CD4-positive, alpha-beta T cell treated with Interleukin-12 subunit alpha and Interleukin-12 subunit beta, for 1 hour (primary cell): ENCODE results near the gene CDCP1.

Experiments
- DNase-seq: peaks from one replicate; pipeline ENCODE4 v3.0.0-alpha.2; 2020

The CDCP1 gene

GRCh38 chr3:45135959-45136358 is 10.2 kb downstream of the CDCP1 start:
- DNase-seq, result no peak

GRCh38 chr3:45134758-45135521 is 11.2 kb downstream of the CDCP1 start:
- DNase-seq, result no peak

- DNase-seq, result no peak
Measured at GRCh38 chr3:45132568-45133211, 13.5 kb downstream of the CDCP1 start.

- no peak for DNase-seq
Measured at GRCh38 chr3:45131201-45131600, 15.0 kb downstream of the CDCP1 start.

GRCh38 chr3:45130476-45130875 is 15.7 kb downstream of the CDCP1 start:
- no peak for DNase-seq

GRCh38 chr3:45128950-45129349 is 17.2 kb downstream of the CDCP1 start:
- DNase-seq, result no peak

- no peak for DNase-seq
Measured at GRCh38 chr3:45127130-45127822, 18.9 kb downstream of the CDCP1 start.

- DNase-seq, result no peak
Measured at GRCh38 chr3:45126730-45127129, 19.4 kb downstream of the CDCP1 start.

- no peak for DNase-seq
Measured at GRCh38 chr3:45125550-45126026, 20.6 kb downstream of the CDCP1 start.

- no peak for DNase-seq
Measured at GRCh38 chr3:45124956-45125355, 21.2 kb downstream of the CDCP1 start.

GRCh38 chr3:45124352-45124751 is 21.8 kb downstream of the CDCP1 start:
- DNase-seq, result no peak

- no peak for DNase-seq
Measured at GRCh38 chr3:45123581-45124269, 22.5 kb downstream of the CDCP1 start.

GRCh38 chr3:45123030-45123429 is 23.1 kb downstream of the CDCP1 start:
- DNase-seq, result no peak

GRCh38 chr3:45120359-45121158 is 25.6 kb downstream of the CDCP1 start:
- DNase-seq, result no peak

- no peak for DNase-seq
Measured at GRCh38 chr3:45119824-45120358, 26.3 kb downstream of the CDCP1 start.

GRCh38 chr3:45119376-45119775 is 26.8 kb downstream of the CDCP1 start:
- no peak for DNase-seq

GRCh38 chr3:45118615-45119071 is 27.5 kb downstream of the CDCP1 start:
- DNase-seq, result no peak

- DNase-seq, result no peak
Measured at GRCh38 chr3:45116350-45116749, 29.8 kb downstream of the CDCP1 start.

- DNase-seq, result no peak
Measured at GRCh38 chr3:45113625-45114050, 32.5 kb downstream of the CDCP1 start.

- DNase-seq, result no peak
Measured at GRCh38 chr3:45112939-45113338, 33.2 kb downstream of the CDCP1 start.

GRCh38 chr3:45110509-45110833 is 35.7 kb downstream of the CDCP1 start:
- DNase-seq, result no peak
